ENCODE results near the gene EGFLAM. TPM values are rescaled to one million over a fixed set of nuclear protein-coding genes. Genes with fewer than 3 reads are reported as not detected.

The EGFLAM gene
- total RNA-seq, 1 experiment from 2014 or later, result 9.3 TPM

DNA sequence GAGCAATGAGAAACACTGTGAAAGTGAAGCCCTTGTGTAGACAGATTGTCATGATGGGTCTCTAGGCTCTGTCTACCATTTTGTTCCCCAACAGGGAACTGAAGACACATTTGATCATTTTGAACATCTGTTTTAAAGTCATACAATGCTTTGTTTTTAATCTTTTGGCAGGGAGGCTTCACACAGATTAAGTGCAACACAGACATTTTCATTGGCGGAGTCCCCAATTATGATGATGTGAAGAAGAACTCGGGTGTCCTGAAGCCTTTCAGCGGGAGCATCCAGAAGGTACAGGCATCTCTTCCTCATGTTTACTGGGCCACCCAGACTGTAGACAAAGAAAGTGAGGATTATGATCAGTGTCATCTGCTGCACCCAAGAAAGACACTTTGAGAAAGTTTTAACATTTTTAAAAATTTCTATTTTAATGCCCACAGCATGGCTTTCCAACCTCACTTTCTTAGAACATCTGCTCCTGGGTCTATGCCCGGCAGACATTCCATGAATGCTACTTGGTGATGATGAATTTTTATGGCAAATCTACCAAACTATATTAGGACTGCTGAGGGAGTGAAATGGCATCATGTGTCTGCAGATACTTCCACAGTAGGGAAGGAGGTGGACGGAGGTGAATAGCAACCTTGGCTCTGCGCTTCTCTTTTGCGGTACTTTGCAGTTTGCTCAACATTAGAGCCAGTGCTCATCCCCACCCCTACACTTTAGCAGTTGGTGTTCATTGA is 176.8 kb downstream of the EGFLAM start:
- intact Hi-C loops (cut with micrococcal nuclease), result no loop called here
- Mint-ChIP-seq H3K27me3 (ENCODE audit: insufficient read depth, unreplicated experiment) (no peaks in the 10 kb centered on the region), H3K9me3 (ENCODE audit: unreplicated experiment) (no peaks in the 10 kb centered on the region), H3K36me3 (ENCODE audit: insufficient read depth, unreplicated experiment) (no peaks in the 10 kb centered on the region), H3K4me1 (ENCODE audit: insufficient read depth, unreplicated experiment) (no peaks in the 10 kb centered on the region), H3K27ac (ENCODE audit: low read depth, unreplicated experiment) (no peak overlapping the region), H3K4me3 (ENCODE audit: unreplicated experiment) (no peak overlapping the region)
- no peak for TF ChIP-seq CTCF (IDR thresholded peaks at IDR 0.05; ENCODE audit: unreplicated experiment)
- DNase-seq (ENCODE audit: unreplicated experiment), result no peak
- CTCF ChIA-PET, result interaction anchor here (0.6 to 7.3 kb wide), 6 partner anchors 14 to 487 kb away, joined by 3 to 38 read pairs (median 4); no protein-coding TSS in a partner anchor
- POLR2A ChIA-PET, result interaction anchor here (1.0 kb wide), 1 partner anchor 11 kb away, joined by 3 read pairs; no protein-coding TSS in a partner anchor
- no TSS peak for BruUV-seq (replicated peaks)

DNA sequence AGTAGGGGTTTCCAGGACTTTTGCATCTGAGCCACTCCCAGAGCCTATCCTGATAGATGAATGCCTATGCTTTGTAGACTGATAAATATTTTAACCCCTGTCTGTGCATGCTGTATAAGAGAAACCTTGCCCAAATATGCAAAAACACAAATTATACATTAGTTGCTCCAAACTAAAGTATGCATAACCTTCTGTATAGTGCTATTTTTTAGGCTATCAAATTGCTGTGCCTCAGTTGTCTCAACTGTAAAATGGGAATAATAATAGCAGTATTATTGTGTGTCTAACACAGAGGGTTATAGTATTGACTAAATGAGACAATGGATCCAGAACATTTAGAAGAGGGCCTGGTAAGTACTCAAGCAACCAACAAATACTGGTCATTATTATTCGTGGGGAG is 180.4 kb downstream of the EGFLAM start:
- Mint-ChIP-seq H3K4me3 (ENCODE audit: unreplicated experiment) (no peak overlapping the region), H3K4me1 (ENCODE audit: insufficient read depth, unreplicated experiment) (no peaks in the 10 kb centered on the region), H3K36me3 (ENCODE audit: insufficient read depth, unreplicated experiment) (no peaks in the 10 kb centered on the region), H3K27me3 (ENCODE audit: insufficient read depth, unreplicated experiment) (no peaks in the 10 kb centered on the region), H3K9me3 (ENCODE audit: unreplicated experiment) (no peaks in the 10 kb centered on the region), H3K27ac (ENCODE audit: low read depth, unreplicated experiment) (no peak overlapping the region)
- no peak for DNase-seq (ENCODE audit: unreplicated experiment)
- POLR2A ChIA-PET, result no interaction called here
- CTCF ChIA-PET, result interaction anchor here (1.4 to 7.8 kb wide), 3 partner anchors 17 to 369 kb away, joined by 4 to 250 read pairs (median 80); no protein-coding TSS in a partner anchor
- TF ChIP-seq CTCF (IDR thresholded peaks at IDR 0.05; ENCODE audit: unreplicated experiment), result no peak
- intact Hi-C loops (cut with micrococcal nuclease), result no loop called here
- no TSS peak for BruUV-seq (replicated peaks)

DNA sequence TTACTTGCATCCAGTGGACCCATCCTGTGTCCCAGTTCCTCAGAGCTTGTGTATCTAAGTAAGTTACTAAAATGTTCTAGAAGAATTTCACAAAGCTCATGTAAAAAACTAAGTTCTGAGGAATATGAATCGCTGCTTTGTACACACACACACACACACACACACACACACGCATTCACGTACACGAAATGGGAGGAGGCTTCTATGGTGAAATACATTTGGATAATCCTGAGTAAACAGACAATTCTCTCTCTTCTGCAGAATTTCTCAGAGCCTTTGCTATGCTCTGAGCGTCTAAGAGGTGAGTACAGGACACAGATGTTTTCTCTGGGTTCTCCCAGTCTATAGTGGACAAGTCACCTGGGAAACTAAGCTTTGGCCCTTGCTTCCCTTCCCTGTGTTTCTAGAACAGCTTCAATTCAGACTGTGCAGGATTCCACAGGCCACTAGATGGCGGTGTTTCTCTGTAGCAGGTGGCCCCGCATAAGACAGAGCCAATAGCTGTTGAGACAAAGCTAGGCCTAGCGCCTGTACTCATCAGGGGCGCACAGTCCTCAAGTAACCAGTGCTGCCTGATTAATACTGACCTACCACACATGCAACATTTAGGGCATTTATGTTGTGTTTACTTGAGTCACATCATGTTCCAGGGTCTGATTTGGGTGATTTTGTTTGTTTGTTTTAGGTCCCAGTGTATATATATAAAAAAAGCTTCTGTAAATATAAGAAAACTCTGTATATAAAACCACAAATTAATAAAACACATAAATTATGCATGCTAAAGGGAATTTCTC is 183.3 kb downstream of the EGFLAM start:
- POLR2A ChIA-PET, result interaction anchor here (0.6 to 2.1 kb wide), 14 partner anchors 13 to 481 kb away, joined by 3 to 15 read pairs (median 4); partner anchors contain the start of gene LIFR
- BruUV-seq (replicated peaks), result no TSS peak
- Mint-ChIP-seq H3K4me3 (ENCODE audit: unreplicated experiment) (no peak overlapping the region), H3K36me3 (ENCODE audit: insufficient read depth, unreplicated experiment) (no peaks in the 10 kb centered on the region), H3K27me3 (ENCODE audit: insufficient read depth, unreplicated experiment) (no peaks in the 10 kb centered on the region), H3K9me3 (ENCODE audit: unreplicated experiment) (no peaks in the 10 kb centered on the region), H3K27ac (ENCODE audit: low read depth, unreplicated experiment) (no peak overlapping the region), H3K4me1 (ENCODE audit: insufficient read depth, unreplicated experiment) (peaks cover 10% of the 10 kb centered on the region)
- peak; percentile 97 for TF ChIP-seq CTCF (IDR thresholded peaks at IDR 0.05; ENCODE audit: unreplicated experiment)
- intact Hi-C loops (cut with micrococcal nuclease), result loop anchor here (1.0 to 2.0 kb wide), 8 partner anchors 59 to 481 kb away; no protein-coding TSS in a partner anchor
- CTCF ChIA-PET, result interaction anchor here (0.5 to 7.8 kb wide), 85 partner anchors 10 to 1070 kb away, joined by 3 to 250 read pairs (median 4); no protein-coding TSS in a partner anchor
- DNase-seq (ENCODE audit: unreplicated experiment), result peak; percentile 92

DNA sequence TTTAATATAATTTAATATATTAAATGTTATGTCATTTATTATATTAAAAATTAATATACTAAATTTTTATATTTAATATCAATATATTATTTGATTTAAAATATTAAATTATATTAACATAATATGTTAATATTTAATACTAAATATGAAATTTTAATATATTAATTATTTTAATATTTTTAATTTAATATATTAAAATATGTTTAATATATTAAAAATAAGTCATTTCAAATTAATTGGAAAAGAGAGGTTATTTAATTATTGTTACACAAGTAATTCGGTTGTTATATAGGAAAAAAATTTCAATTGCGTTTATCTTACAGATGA is 183.9 kb downstream of the EGFLAM start:
- H3K4me1 Mint-ChIP-seq (ENCODE audit: insufficient read depth, unreplicated experiment), result peaks cover 16% of the 10 kb centered on the region
- no peak overlapping the region for H3K4me3 Mint-ChIP-seq (ENCODE audit: unreplicated experiment)
- BruUV-seq (replicated peaks), result no TSS peak
- no peak for TF ChIP-seq CTCF (IDR thresholded peaks at IDR 0.05; ENCODE audit: unreplicated experiment)
- H3K27me3 Mint-ChIP-seq (ENCODE audit: insufficient read depth, unreplicated experiment), result no peaks in the 10 kb centered on the region
- intact Hi-C loops (cut with micrococcal nuclease), result no loop called here
- no peak overlapping the region for H3K27ac Mint-ChIP-seq (ENCODE audit: low read depth, unreplicated experiment)
- ChIA-PET POLR2A (interaction anchor here (0.6 to 2.1 kb wide), 13 partner anchors 16 to 481 kb away, joined by 3 to 15 read pairs (median 4); partner anchors contain the start of gene LIFR), CTCF (interaction anchor here (0.5 to 7.8 kb wide), 69 partner anchors 9 to 982 kb away, joined by 3 to 250 read pairs (median 5); no protein-coding TSS in a partner anchor)
- no peaks in the 10 kb centered on the region for H3K36me3 Mint-ChIP-seq (ENCODE audit: insufficient read depth, unreplicated experiment)
- DNase-seq (ENCODE audit: unreplicated experiment), result no peak
- no peaks in the 10 kb centered on the region for H3K9me3 Mint-ChIP-seq (ENCODE audit: unreplicated experiment)

Measured in MCF 10A (cell line).